Subcutaneous adipose tissue (tissue), 4 donors: Measurements from ENCODE around the gene GEMIN7. TPM values are rescaled to one million over a fixed set of nuclear protein-coding genes. Genes with fewer than 3 reads are reported as not detected.

Source experiments
- total RNA-seq, 4 donors: library from RNA; depleted of rRNA; stranded (reverse); fragments of >200 nt; gene quantifications; one replicate each; pipeline ENCODE4 v1.1.0, GENCODE V29; 2016
- TF ChIP-seq, protein P1 (sequence below): fragments of 450-650 bp; IDR thresholded peaks from one replicate; pipeline ENCODE4 v1.5.1; 2016; ENCODE audit warnings: low read depth, mild to moderate bottlenecking, control low read depth, antibody characterized with exemption, moderate library complexity

Gene GEMIN7
- total RNA-seq, 4 donors from 2014 or later, result 10.3 to 25.8 (median 19.0) TPM

DNA sequence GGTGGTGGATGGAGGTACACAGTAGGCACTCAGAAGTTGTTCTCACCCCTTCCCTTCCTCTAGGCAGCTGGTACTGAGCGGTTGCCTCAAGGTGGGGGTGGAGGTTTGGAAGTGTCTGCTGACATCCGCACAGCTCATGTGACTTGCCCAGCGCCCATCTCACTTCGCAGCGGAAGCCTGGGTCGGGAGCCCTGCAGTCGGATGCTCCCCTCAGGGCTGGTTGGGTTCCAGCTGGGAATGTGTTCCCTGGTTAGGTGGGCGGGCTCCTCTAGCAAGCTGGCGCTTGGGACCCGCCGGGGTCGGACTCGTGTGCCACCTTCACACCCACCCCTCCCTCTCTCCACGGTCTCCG lies 24.1 kb downstream of the GEMIN7 start:
- TF ChIP-seq, protein P1, sequence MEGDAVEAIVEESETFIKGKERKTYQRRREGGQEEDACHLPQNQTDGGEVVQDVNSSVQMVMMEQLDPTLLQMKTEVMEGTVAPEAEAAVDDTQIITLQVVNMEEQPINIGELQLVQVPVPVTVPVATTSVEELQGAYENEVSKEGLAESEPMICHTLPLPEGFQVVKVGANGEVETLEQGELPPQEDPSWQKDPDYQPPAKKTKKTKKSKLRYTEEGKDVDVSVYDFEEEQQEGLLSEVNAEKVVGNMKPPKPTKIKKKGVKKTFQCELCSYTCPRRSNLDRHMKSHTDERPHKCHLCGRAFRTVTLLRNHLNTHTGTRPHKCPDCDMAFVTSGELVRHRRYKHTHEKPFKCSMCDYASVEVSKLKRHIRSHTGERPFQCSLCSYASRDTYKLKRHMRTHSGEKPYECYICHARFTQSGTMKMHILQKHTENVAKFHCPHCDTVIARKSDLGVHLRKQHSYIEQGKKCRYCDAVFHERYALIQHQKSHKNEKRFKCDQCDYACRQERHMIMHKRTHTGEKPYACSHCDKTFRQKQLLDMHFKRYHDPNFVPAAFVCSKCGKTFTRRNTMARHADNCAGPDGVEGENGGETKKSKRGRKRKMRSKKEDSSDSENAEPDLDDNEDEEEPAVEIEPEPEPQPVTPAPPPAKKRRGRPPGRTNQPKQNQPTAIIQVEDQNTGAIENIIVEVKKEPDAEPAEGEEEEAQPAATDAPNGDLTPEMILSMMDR, result no peak

DNA sequence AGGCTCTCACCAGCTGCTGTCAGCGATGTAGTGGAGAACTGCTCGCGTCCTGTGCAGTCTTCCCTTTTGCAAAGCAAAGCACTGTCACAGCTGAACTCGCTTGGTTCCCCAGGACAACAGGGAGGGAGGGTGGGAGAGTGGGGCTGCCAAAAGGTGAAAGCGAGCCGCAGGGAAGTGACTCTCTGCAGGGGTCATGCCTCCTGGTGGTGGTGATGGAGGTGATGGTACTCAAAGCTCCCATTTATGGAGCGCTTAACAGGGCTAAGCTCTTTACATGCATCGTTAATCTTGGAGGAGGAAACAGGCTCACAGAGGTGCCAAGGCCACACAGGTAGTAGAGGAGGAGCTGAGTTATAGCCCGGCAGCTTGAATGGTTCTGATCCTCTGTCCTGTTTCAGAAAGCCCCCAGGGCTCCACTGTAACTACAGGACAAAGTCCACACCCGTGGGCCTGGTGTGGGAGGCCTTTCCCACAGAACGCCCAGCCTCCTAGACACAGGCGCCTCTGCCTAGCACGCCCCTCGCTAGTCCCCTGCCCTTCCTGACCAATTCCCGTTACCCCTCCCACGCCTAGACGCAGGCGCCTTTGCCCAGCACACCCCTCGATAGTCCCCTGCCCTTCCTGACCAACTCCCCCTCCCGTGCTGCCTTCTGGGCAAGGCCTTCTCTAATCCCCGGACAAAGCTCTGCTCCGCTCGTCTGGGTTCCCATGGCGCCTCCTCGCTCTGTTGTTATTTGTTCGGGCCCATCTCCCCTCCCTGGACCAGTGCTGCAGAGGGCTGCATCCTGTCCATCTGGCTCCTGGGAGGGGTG lies 24.7 kb downstream of the GEMIN7 start:
- TF ChIP-seq, protein P1, result no peak

DNA sequence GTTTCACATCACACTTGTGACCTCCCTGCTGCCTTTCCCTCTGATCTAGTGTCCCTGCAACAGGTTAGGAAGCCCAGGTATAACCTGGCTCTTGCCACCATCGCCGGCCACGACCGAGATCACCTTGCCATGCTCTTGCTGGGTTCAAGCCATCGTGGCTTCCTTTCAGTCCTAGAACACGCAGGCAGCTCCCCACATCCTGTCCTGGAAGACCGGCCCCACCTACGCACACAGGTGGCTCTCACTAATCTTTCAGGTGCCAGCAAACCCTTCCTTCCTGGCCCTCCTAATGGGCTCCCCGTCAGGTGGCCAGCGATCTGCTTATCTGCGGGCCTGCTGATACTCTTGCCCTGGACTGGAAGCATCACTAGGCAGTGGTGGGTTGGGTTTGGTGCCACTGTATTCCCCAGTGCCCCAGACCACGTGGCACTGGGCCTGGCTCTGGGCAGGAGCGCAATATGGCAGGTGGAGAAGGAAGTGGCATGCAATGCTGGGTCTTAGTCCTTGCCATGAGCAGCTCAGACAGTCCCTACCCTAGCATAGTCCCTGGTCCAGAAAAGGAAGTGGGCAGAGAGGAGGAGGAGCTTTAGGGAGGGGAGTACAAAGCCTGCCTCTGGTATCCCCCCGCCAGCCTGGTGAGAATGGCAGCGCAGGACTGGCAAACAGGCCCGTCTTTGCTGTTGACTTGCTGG lies 25.7 kb downstream of the GEMIN7 start:
- TF ChIP-seq, protein P1, result no peak

DNA sequence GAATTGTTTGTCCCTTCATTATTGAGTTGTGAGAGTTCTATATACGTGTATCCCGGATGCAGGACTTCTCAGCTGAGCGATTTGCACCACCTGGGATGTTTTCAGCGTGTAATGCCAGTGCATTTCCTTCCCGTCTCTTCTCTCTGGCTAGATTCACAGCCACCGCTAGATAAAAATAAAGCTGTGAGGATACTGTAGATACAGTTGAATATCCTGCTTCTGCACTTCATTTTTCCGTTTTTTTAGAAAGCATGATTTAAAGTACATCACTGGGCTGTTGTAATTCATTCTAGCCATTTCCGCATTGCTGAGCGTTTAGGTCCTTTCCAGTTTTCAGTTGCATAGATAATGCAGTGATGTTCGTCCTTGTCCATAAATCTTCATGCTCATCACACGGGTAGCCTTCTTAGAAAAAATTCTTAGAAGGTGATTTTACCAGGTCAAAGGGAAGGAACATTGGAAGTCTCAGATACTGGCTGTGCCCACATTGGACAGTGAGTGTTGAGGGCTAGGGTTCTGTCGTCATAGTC lies 28.6 kb downstream of the GEMIN7 start:
- TF ChIP-seq, protein P1, result no peak

DNA sequence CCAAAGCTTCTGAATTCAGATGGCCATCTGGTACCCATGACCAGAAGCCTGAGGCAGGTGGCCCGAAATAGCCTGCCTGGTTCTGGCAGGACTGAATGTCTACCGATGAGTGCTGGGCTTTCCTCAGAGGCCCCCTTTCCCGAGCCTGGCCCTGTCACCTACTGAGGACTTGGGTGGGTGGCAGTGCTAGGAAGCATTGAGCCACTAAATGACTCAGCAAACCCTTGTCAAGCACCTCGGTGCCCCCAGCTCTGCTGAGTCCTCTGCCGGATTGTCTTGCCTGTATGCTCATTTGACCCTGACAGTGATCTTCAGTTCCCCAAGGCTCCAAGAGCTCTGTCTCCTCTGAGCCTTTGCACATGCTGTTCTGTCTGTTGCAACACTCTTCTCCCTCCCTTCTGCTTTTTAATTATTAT lies 31.8 kb downstream of the GEMIN7 start:
- TF ChIP-seq, protein P1, result no peak

DNA sequence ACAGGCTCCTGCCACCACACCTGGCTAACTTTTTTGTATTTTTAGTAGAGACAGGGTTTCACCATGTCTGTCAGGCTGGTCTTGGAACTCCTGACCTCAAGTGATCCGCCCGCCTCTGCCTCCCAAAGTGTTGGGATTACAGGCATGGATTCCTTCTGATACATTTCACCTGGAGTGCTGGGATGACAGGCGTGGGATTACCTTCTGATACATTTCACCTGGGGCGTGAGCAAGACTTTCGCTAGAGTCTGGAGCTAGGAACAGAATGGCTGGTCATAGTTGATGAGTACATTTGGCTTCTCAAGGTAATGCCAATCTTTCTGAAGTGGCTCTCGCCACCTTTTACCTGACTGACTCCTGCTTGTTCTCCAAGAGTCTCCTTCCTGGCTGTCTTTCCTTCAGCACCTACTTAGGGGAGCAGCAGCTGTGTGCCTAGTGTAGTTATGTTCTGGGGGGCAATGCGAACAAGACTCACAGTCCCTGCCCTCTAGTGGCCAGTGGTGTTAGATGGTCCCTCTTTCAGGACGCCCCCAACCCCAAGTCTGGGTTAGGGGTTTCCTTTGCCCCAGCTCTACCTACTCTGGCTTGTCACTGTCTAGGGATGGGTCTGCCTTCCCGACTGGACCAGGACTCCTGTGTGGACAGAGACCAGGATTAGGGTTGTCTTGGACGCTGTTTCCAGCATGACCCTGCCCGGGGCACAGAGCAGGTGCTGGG lies 33.2 kb downstream of the GEMIN7 start:
- TF ChIP-seq, protein P1, result no peak

DNA sequence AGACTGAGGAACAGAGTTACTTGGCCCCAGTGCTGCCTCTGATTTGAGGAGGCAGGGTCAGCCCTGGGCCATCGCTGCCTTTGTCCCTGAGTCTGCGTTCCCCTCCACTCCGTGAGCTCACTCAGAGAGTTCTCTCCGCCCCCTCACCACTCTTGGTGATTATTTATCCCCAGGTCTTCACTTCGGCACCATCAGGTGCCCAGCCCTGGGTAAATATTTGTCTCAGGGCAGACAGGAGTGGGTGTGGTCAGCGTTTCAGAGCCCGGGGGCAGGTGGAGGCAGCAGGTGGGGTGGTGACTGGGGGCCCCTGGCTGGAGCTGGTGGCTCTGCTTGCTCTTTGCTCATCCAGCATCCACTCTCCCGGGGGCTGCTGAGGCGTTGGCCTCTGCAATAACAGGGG lies 34.6 kb downstream of the GEMIN7 start:
- TF ChIP-seq, protein P1, result no peak
